ENCODE data around the gene STRADB. TPM values are rescaled to one million over a fixed set of nuclear protein-coding genes. Genes with fewer than 3 reads are reported as not detected.
"Not testable (repeated sequence)": the region's sequence is repeated elsewhere in the genome, so short reads cannot be mapped to it uniquely, and the experiment has no call there.

STRADB gene
- total and polyA plus RNA-seq, 3 donors from 2014 or later, result 29.9 to 33.2 (median 30.5) TPM

DNA sequence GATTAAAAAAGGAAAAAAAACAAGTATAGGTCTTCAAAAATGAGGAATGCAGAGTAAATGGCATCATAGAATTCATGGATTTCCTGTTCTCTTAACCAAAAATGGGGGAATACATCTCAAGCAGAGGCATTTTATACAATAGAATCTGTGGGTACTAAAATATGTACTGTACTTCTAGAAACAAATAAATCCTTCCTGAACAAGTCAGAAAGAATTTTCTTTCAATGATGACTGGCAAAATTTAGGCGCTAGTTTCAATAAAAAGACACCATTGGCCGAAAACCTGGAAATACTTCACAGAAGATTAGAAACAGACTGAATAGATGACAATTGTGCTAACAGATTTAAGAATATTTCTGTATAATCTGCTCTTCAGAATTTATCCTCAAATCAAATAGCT, 15.4 kb upstream of the STRADB start:
- H3K4me1 ChIP-seq, result peaks cover 5% of the 10 kb centered on the region
- intact Hi-C loops (cut with DNase I; ENCODE audit: low total_unique reads), result no loop called here
- no peak overlapping the region for H3K4me3 ChIP-seq
- H3K9me3 ChIP-seq, result no peaks in the 10 kb centered on the region
- WGBS, 2 donors, result 95 to 96% methylated on average over 2 of the region's 2 CpGs
- H3K27ac ChIP-seq, result no peak overlapping the region
- H3K27me3 ChIP-seq, result no peaks in the 10 kb centered on the region
- no peak for TF ChIP-seq POLR2A (IDR thresholded peaks at IDR 0.05)
- TF ChIP-seq, protein P1, sequence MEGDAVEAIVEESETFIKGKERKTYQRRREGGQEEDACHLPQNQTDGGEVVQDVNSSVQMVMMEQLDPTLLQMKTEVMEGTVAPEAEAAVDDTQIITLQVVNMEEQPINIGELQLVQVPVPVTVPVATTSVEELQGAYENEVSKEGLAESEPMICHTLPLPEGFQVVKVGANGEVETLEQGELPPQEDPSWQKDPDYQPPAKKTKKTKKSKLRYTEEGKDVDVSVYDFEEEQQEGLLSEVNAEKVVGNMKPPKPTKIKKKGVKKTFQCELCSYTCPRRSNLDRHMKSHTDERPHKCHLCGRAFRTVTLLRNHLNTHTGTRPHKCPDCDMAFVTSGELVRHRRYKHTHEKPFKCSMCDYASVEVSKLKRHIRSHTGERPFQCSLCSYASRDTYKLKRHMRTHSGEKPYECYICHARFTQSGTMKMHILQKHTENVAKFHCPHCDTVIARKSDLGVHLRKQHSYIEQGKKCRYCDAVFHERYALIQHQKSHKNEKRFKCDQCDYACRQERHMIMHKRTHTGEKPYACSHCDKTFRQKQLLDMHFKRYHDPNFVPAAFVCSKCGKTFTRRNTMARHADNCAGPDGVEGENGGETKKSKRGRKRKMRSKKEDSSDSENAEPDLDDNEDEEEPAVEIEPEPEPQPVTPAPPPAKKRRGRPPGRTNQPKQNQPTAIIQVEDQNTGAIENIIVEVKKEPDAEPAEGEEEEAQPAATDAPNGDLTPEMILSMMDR (IDR thresholded peaks at IDR 0.05), result no peak
- no peaks in the 10 kb centered on the region for H3K36me3 ChIP-seq (ENCODE audit: low read depth, missing control alignments)
- DNase-seq, result no peak

- H3K9me3 ChIP-seq; H3K4me3 ChIP-seq; intact Hi-C loops (cut with DNase I; ENCODE audit: low total_unique reads); H3K27ac ChIP-seq; H3K4me1 ChIP-seq; H3K27me3 ChIP-seq; DNase-seq; H3K36me3 ChIP-seq (ENCODE audit: low read depth, missing control alignments): not testable (repeated sequence)
- 88 to 89% methylated on average over 1 to 2 of the region's 3 CpGs for WGBS, 2 donors
Observed at GRCh38 chr2:201439336-201439922, 12.1 kb upstream of the STRADB start.

GRCh38 chr2:201440182-201440581, 11.4 kb upstream of the STRADB start:
- no peak overlapping the region for H3K4me3 ChIP-seq
- H3K27me3 ChIP-seq, result no peaks in the 10 kb centered on the region
- no peak overlapping the region for H3K27ac ChIP-seq
- 47 to 56% methylated on average over 1 of the region's 1 CpG for WGBS, 2 donors
- H3K36me3 ChIP-seq (ENCODE audit: low read depth, missing control alignments), result no peaks in the 10 kb centered on the region
- intact Hi-C loops (cut with DNase I; ENCODE audit: low total_unique reads), result no loop called here
- H3K4me1 ChIP-seq, result no peaks in the 10 kb centered on the region
- no peak for TF ChIP-seq POLR2A (IDR thresholded peaks at IDR 0.05)
- TF ChIP-seq, protein P1 (IDR thresholded peaks at IDR 0.05), result no peak
- no peaks in the 10 kb centered on the region for H3K9me3 ChIP-seq
- DNase-seq, result no peak

GRCh38 chr2:201441409-201441808, 10.1 kb upstream of the STRADB start:
- DNase-seq, result no peak
- Histone ChIP-seq H3K4me1 (no peaks in the 10 kb centered on the region), H3K4me3 (no peak overlapping the region), H3K27me3 (no peaks in the 10 kb centered on the region), H3K36me3 (ENCODE audit: low read depth, missing control alignments) (no peaks in the 10 kb centered on the region), H3K27ac (no peak overlapping the region), H3K9me3 (no peaks in the 10 kb centered on the region)
- WGBS, 2 donors, result 52 to 60% methylated on average over 7 of the region's 7 CpGs
- intact Hi-C loops (cut with DNase I; ENCODE audit: low total_unique reads), result no loop called here
- TF ChIP-seq, protein P1 (IDR thresholded peaks at IDR 0.05), result no peak
- TF ChIP-seq POLR2A (IDR thresholded peaks at IDR 0.05), result no peak

DNA sequence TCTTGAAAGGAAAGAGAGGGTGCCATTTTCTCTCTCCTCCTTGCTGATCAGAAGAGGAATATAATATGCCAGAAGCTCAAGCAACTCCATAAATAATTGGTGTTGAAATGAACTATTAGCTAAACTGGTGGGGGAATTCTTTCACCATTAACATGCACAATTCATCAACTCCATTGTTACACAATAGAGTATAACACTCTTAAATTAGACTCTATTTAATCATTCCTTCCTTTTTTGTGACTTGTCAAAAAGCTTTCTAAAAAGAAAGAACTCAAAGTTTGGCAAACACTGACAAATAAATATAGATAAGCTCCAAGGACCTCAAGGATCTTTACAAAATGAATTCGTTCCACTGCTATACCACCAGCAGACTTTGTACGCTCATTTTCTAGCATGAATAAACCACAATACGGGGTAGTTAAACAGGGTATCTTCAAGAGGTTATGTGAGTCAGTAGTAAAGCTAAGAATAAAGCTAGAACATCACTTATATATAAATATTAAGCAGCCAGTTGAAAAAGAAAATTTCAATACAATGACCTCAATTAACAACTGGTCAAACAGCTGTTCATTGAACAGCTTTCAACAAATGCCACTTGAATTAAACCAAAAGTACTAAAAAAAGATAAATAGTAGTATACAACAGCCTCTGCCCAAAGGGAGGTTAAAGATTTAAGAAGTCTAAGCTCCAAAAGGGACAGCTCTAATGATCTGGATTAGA, 6.6 kb upstream of the STRADB start:
- H3K27ac ChIP-seq, result no peak overlapping the region
- no peak overlapping the region for H3K4me3 ChIP-seq
- no peaks in the 10 kb centered on the region for H3K36me3 ChIP-seq (ENCODE audit: low read depth, missing control alignments)
- no peak for DNase-seq
- no peaks in the 10 kb centered on the region for H3K4me1 ChIP-seq
- 75 to 80% methylated on average over 3 of the region's 3 CpGs for WGBS, 2 donors
- TF ChIP-seq POLR2A (IDR thresholded peaks at IDR 0.05), result no peak
- TF ChIP-seq, protein P1 (IDR thresholded peaks at IDR 0.05), result no peak
- H3K9me3 ChIP-seq, result no peaks in the 10 kb centered on the region
- intact Hi-C loops (cut with DNase I; ENCODE audit: low total_unique reads), result no loop called here
- H3K27me3 ChIP-seq, result no peaks in the 10 kb centered on the region
